HFF-Myc (cell line): ENCODE data around the gene RBX1.

Experiments used
- DNase-seq: peaks from one replicate; pipeline ENCODE4 v3.0.0-alpha.2; 2011; ENCODE audit warnings: low read depth; ENCODE audit errors: extremely low read depth
- H3K4me3 ChIP-seq: replicated peaks from 2 replicates; pipeline ENCODE4 v1.5.1; 2011; ENCODE audit warnings: low read depth, mild to moderate bottlenecking, control low read depth, low read length
- CTCF ChIP-seq: IDR thresholded peaks from 2 replicates; pipeline ENCODE4 v1.5.1; 2012; ENCODE audit warnings: mild to moderate bottlenecking, low read depth, low read length, control low read depth; ENCODE audit errors: missing control alignments

The RBX1 gene

GRCh38 chr22:41021061-41021612 is 70.0 kb downstream of the RBX1 start:
- TF ChIP-seq CTCF = no peak
- no peak for DNase-seq

GRCh38 chr22:41021613-41022454 is 70.7 kb downstream of the RBX1 start:
- H3K4me3 ChIP-seq = peak overlapping the region; percentile 52
- no peak for DNase-seq
- no peak for TF ChIP-seq CTCF

More at GRCh38 chr22:41021061-41021612, 70.0 kb downstream of the RBX1 start:
- H3K4me3 ChIP-seq = peak overlapping the region; percentile 52

- no peak for DNase-seq
- TF ChIP-seq CTCF = no peak
- peak overlapping the region; percentile 52 for H3K4me3 ChIP-seq
These were observed 71.5 kb downstream of the RBX1 start for GRCh38 chr22:41022470-41023298.
